Stomach smooth muscle (tissue), 2 donors: ENCODE measurements around the gene ALDH1L1.

Source experiments
- H3K27ac ChIP-seq: one replicate; pipeline ENCODE4 v1.7.0; 2013; ENCODE audit warnings: mild to moderate bottlenecking, low read length, inconsistent platforms
- H3K27me3 ChIP-seq, 2 donors: one replicate each; pipeline ENCODE4 v1.7.0; 2013; ENCODE audit warnings: low read length in 2 of 2; ENCODE audit not compliant: insufficient read depth in 2 of 2, control insufficient read depth in 1 of 2
- H3K36me3 ChIP-seq, 2 donors: one replicate each; pipeline ENCODE4 v1.7.0; 2013; ENCODE audit warnings: low read length in 2 of 2; ENCODE audit not compliant: control insufficient read depth in 2 of 2, insufficient read depth in 2 of 2
- H3K4me1 ChIP-seq: one replicate; pipeline ENCODE4 v1.7.0; 2013; ENCODE audit warnings: low read length; ENCODE audit not compliant: control insufficient read depth, insufficient read depth
- H3K4me3 ChIP-seq, 2 donors: one replicate each; pipeline ENCODE4 v1.7.0; 2013; ENCODE audit warnings: low read length in 2 of 2
- H3K9ac ChIP-seq, 2 donors: one replicate each; pipeline ENCODE4 v1.7.0; 2013; ENCODE audit warnings: low read length in 2 of 2, mild to moderate bottlenecking in 1 of 2
- H3K9me3 ChIP-seq, 2 donors: one replicate each; pipeline ENCODE4 v1.7.0; 2013; ENCODE audit warnings: low read length in 2 of 2; ENCODE audit not compliant: control insufficient read depth in 2 of 2
- donor health status: healthy.
- donor health status: Pancreatic carcinoma.

Gene ALDH1L1

GRCh38 chr3:126087552-126088175 is 92.7 kb downstream of the ALDH1L1 start:
- H3K4me3 ChIP-seq = no peak overlapping the region
- H3K36me3 ChIP-seq = no peaks in the 10 kb centered on the region

GRCh38 chr3:126085841-126086240 is 94.5 kb downstream of the ALDH1L1 start:
- peaks cover 11% of the 10 kb centered on the region for H3K4me1 ChIP-seq
- no peaks in the 10 kb centered on the region for H3K9me3 ChIP-seq
- H3K36me3 ChIP-seq = no peaks in the 10 kb centered on the region
- H3K9ac ChIP-seq = no peak overlapping the region
- H3K4me3 ChIP-seq = no peak overlapping the region
- no peaks in the 10 kb centered on the region for H3K27me3 ChIP-seq
- H3K27ac ChIP-seq = no peak overlapping the region

More at GRCh38 chr3:126087552-126088175, 92.7 kb downstream of the ALDH1L1 start:
- H3K27me3 ChIP-seq = no peaks in the 10 kb centered on the region
- no peak overlapping the region for H3K9ac ChIP-seq
- H3K27ac ChIP-seq = no peak overlapping the region
- H3K4me1 ChIP-seq = peaks cover 8% of the 10 kb centered on the region
- no peaks in the 10 kb centered on the region for H3K9me3 ChIP-seq

GRCh38 chr3:126085276-126085675 is 95.1 kb downstream of the ALDH1L1 start:
- H3K36me3 ChIP-seq = no peaks in the 10 kb centered on the region
- no peak overlapping the region for H3K4me3 ChIP-seq
- no peaks in the 10 kb centered on the region for H3K9me3 ChIP-seq
- no peak overlapping the region for H3K27ac ChIP-seq
- no peak overlapping the region for H3K9ac ChIP-seq
- peaks cover 11% of the 10 kb centered on the region for H3K4me1 ChIP-seq
- H3K27me3 ChIP-seq = no peaks in the 10 kb centered on the region

GRCh38 chr3:126084768-126085180 is 95.6 kb downstream of the ALDH1L1 start:
- no peaks in the 10 kb centered on the region for H3K36me3 ChIP-seq
- H3K9me3 ChIP-seq = no peaks in the 10 kb centered on the region
- peak overlapping the region; percentile 48 to 80 for H3K9ac ChIP-seq
- peaks cover 11% of the 10 kb centered on the region for H3K4me1 ChIP-seq
- H3K27me3 ChIP-seq = no peaks in the 10 kb centered on the region
- H3K27ac ChIP-seq = no peak overlapping the region
- peak overlapping the region; percentile 55 to 78 for H3K4me3 ChIP-seq

- Histone ChIP-seq H3K4me3 (peak within 1 kb of the TSS; percentile 59 to 78), H3K9ac (peak within 1 kb of the TSS; percentile 74 to 80), H3K36me3 (no peaks in the 10 kb centered on the region), H3K27me3 (no peaks in the 10 kb centered on the region), H3K27ac (peak within 1 kb of the TSS; percentile 37), H3K4me1 (peaks cover 11% of the 10 kb centered on the region), H3K9me3 (no peaks in the 10 kb centered on the region)
Measured at GRCh38 chr3:126083913-126084767, 96.2 kb downstream of the ALDH1L1 start, which contains the start of gene SLC41A3. SLC41A3 (minus strand) TSS chr3:126084124; CDS start chr3:126068219, 15,905 bp downstream.

GRCh38 chr3:126083511-126083912 is 96.9 kb downstream of the ALDH1L1 start:
- Histone ChIP-seq H3K4me1 (peaks cover 11% of the 10 kb centered on the region), H3K27ac (peak overlapping the region; percentile 37), H3K9me3 (no peaks in the 10 kb centered on the region), H3K9ac (peak overlapping the region; percentile 74 to 80), H3K4me3 (peak overlapping the region; percentile 59 to 78), H3K27me3 (no peaks in the 10 kb centered on the region), H3K36me3 (no peaks in the 10 kb centered on the region)

GRCh38 chr3:126083138-126083445 is 97.3 kb downstream of the ALDH1L1 start:
- peaks cover 11% of the 10 kb centered on the region for H3K4me1 ChIP-seq
- no peaks in the 10 kb centered on the region for H3K9me3 ChIP-seq
- no peaks in the 10 kb centered on the region for H3K36me3 ChIP-seq
- no peaks in the 10 kb centered on the region for H3K27me3 ChIP-seq
- H3K9ac ChIP-seq = peak overlapping the region; percentile 74 to 80
- peak overlapping the region; percentile 37 for H3K27ac ChIP-seq
- peak overlapping the region; percentile 59 to 78 for H3K4me3 ChIP-seq

GRCh38 chr3:126082362-126083137 is 97.8 kb downstream of the ALDH1L1 start:
- H3K4me3 ChIP-seq = peak overlapping the region; percentile 59 to 78
- H3K9ac ChIP-seq = peak overlapping the region in 1 of 2 donors; percentile 80
- H3K27ac ChIP-seq = no peak overlapping the region
- peaks cover 11% of the 10 kb centered on the region for H3K4me1 ChIP-seq
- no peaks in the 10 kb centered on the region for H3K36me3 ChIP-seq
- H3K9me3 ChIP-seq = no peaks in the 10 kb centered on the region
- no peaks in the 10 kb centered on the region for H3K27me3 ChIP-seq

- H3K4me1 ChIP-seq = peaks cover 11% of the 10 kb centered on the region
- H3K4me3 ChIP-seq = no peak overlapping the region
- no peaks in the 10 kb centered on the region for H3K36me3 ChIP-seq
- no peak overlapping the region for H3K9ac ChIP-seq
- no peaks in the 10 kb centered on the region for H3K27me3 ChIP-seq
- no peak overlapping the region for H3K27ac ChIP-seq
- no peaks in the 10 kb centered on the region for H3K9me3 ChIP-seq
Measured at GRCh38 chr3:126081618-126082361, 98.6 kb downstream of the ALDH1L1 start.

- no peak overlapping the region for H3K9ac ChIP-seq
- H3K27me3 ChIP-seq = no peaks in the 10 kb centered on the region
- H3K4me1 ChIP-seq = peaks cover 11% of the 10 kb centered on the region
- no peak overlapping the region for H3K4me3 ChIP-seq
- H3K36me3 ChIP-seq = no peaks in the 10 kb centered on the region
- no peak overlapping the region for H3K27ac ChIP-seq
- no peaks in the 10 kb centered on the region for H3K9me3 ChIP-seq
Measured at GRCh38 chr3:126080970-126081369, 99.4 kb downstream of the ALDH1L1 start.
